Adrenal gland (tissue), 12 donors: ENCODE data around the gene TPST1. TPM values are rescaled to one million over a fixed set of nuclear protein-coding genes. Genes with fewer than 3 reads are reported as not detected.

Experiments
- DNase-seq, 7 donors: peaks; one replicate each; pipeline ENCODE4 v3.0.0-alpha.2; 2019 to 2020
- H3K27ac ChIP-seq, 5 donors: fragments of 200-600 bp; sonication (generic) in 4 of 5; 1 replicate in 3 of 5; 2 replicates in 2 of 5; pipeline versions ENCODE4 v1.5.1 to v1.8.0; 2016 to 2020; ENCODE audit warnings: mild to moderate bottlenecking in 1 of 5
- H3K27me3 ChIP-seq: fragments of 200-600 bp; 2 replicates; pipeline ENCODE4 v1.8.0; 2021
- H3K36me3 ChIP-seq, 2 donors: fragments of 200-600 bp; replicated peaks in 1 of 2; 1 replicate in 1 of 2; 2 replicates in 1 of 2; pipeline versions ENCODE4 v1.5.1 to v1.8.0; 2018 to 2022
- H3K4me1 ChIP-seq, 2 donors: fragments of 200-600 bp; replicated peaks in 1 of 2; 1 replicate in 1 of 2; 2 replicates in 1 of 2; pipeline versions ENCODE4 v1.5.1 to v1.8.0; 2018 to 2021
- H3K4me3 ChIP-seq, 4 donors: fragments of 200-600 bp; sonication (generic) in 3 of 4; one replicate each; pipeline ENCODE4 v1.5.1; 2016 to 2018
- H3K9me3 ChIP-seq, 3 donors: fragments of 200-600 bp; sonication (generic) in 1 of 3; replicated peaks in 1 of 3; 1 replicate in 2 of 3; 2 replicates in 1 of 3; pipeline versions ENCODE4 v1.5.1 to v1.8.0; 2016 to 2021
- CTCF ChIP-seq, 6 experiments: fragments of 450-650 bp in 4 of 6; fragments of 200-600 bp in 2 of 6; sonication (generic) in 1 of 6; IDR thresholded peaks; 1 replicate in 5 of 6; 2 replicates in 1 of 6; pipeline versions ENCODE4 v1.5.1 to v1.8.0; 2016 to 2021; ENCODE audit warnings: antibody characterized with exemption in 6 of 6, mild to moderate bottlenecking in 2 of 6, moderate library complexity in 1 of 6
- POLR2A ChIP-seq, 2 donors: fragments of 450-650 bp; IDR thresholded peaks; one replicate each; pipeline ENCODE4 v1.6.1; 2017; ENCODE audit warnings: antibody characterized with exemption in 2 of 2, mild to moderate bottlenecking in 2 of 2, moderate library complexity in 1 of 2
- WGBS, 4 donors: extraction: QIAGEN DNeasy Blood & Tissue Kit in 2 of 4; methylation state at CpG; one replicate each; pipeline versions ENCODE4 v1.1.5 to v1.1.7; 2013 to 2017; 5-methylcytosine and 5-hydroxymethylcytosine counted together
- intact Hi-C, 2 donors: fragments of 100-400 bp; cut with DNase I; formaldehyde crosslinking; loops; one replicate each; pipeline versions ENCODE4 v1.14.1 to v1.15.0; 2022 to 2023
- polyA plus RNA-seq, 3 donors: library from polyadenylated mRNA; stranded (reverse); fragments of 200-250 nt in 2 of 3; fragments of 350-450 nt in 1 of 3; fragmentation: Illumina TruSeq in 1 of 3; extraction: RNeasy Lipid Tissue Mini Kit (QIAGEN cat#74804) in 1 of 3; gene quantifications; one replicate each; pipeline ENCODE4 v1.2.3, GENCODE V29; 2013 to 2014
- total RNA-seq, 9 donors: library from RNA; depleted of rRNA in 4 of 9; stranded (reverse); fragments of >200 nt in 4 of 9; fragments of 120-200 nt in 1 of 9; fragmentation: NEBNext Ultra II Directional in 1 of 9; extraction: Animal tissue kit (Norgen Biotek cat#: 25700) in 1 of 9; gene quantifications; one replicate each; pipeline versions ENCODE4 v1.1.0 to v1.2.4, GENCODE V29; 2013 to 2023
- donor health status: healthy with polysubstance abuse.
- donor health status: Bipolar disorder and iron deficiency.
- donor health status: DM: yes; HTN: yes; CAD: no.
- donor health status: DM: no; HTN: no; CAD: no.
- donor health status: DM: no; HTN: no; CAD: no.
- donor health status: DM: yes; HTN: yes; CAD: no.

The TPST1 gene
- total and polyA plus RNA-seq, 12 donors, result 6.8 to 70.2 (median 27.2) TPM

- H3K27ac ChIP-seq, result no peak overlapping the region
- intact Hi-C loops, result no loop called here
- no peak for DNase-seq
- 87 to 98% (median 94%) methylated on average over 2 of the region's 2 CpGs for WGBS, 4 donors
- H3K9me3 ChIP-seq, result no peaks in the 10 kb centered on the region
- no peak overlapping the region for H3K4me3 ChIP-seq
- no peaks in the 10 kb centered on the region for H3K36me3 ChIP-seq
- no peaks in the 10 kb centered on the region for H3K27me3 ChIP-seq
- peaks cover 8 to 18% of the 10 kb centered on the region in 2 donors for H3K4me1 ChIP-seq
- TF ChIP-seq POLR2A (IDR thresholded peaks at IDR 0.05), result no peak
- TF ChIP-seq CTCF (IDR thresholded peaks at IDR 0.05), result no peak
Observed at GRCh38 chr7:66310620-66311019, 105.5 kb downstream of the TPST1 start.

GRCh38 chr7:66313886-66314568, 108.9 kb downstream of the TPST1 start:
- Histone ChIP-seq H3K4me3 (no peak overlapping the region), H3K27me3 (no peaks in the 10 kb centered on the region), H3K36me3 (peaks cover 0 to 3% of the 10 kb centered on the region in 2 donors), H3K27ac (no peak overlapping the region), H3K9me3 (no peaks in the 10 kb centered on the region), H3K4me1 (peaks cover 4 to 10% of the 10 kb centered on the region in 2 donors)
- no peak for TF ChIP-seq CTCF (IDR thresholded peaks at IDR 0.05)
- TF ChIP-seq POLR2A (IDR thresholded peaks at IDR 0.05), result no peak
- 83 to 91% (median 88%) methylated on average over 8 of the region's 8 CpGs for WGBS, 4 donors
- DNase-seq, result no peak
- intact Hi-C loops, result no loop called here

- H3K36me3 ChIP-seq, result peaks cover 0 to 3% of the 10 kb centered on the region in 2 donors
- H3K27me3 ChIP-seq, result no peaks in the 10 kb centered on the region
- intact Hi-C loops, result no loop called here
- no peak for DNase-seq
- no peak overlapping the region for H3K4me3 ChIP-seq
- no peak overlapping the region for H3K27ac ChIP-seq
- no peaks in the 10 kb centered on the region for H3K9me3 ChIP-seq
- peaks cover 3 to 6% of the 10 kb centered on the region in 2 donors for H3K4me1 ChIP-seq
- WGBS, 4 donors, result 62 to 88% (median 81%) methylated on average over 4 of the region's 4 CpGs
- TF ChIP-seq CTCF (IDR thresholded peaks at IDR 0.05) (no peak), POLR2A (IDR thresholded peaks at IDR 0.05) (no peak)
Observed at GRCh38 chr7:66315192-66315591, 110.1 kb downstream of the TPST1 start.

GRCh38 chr7:66319407-66319979, 114.4 kb downstream of the TPST1 start:
- DNase-seq, result no peak
- Histone ChIP-seq H3K36me3 (peaks cover 0 to 3% of the 10 kb centered on the region in 2 donors), H3K27ac (no peak overlapping the region), H3K9me3 (no peaks in the 10 kb centered on the region), H3K4me1 (no peaks in the 10 kb centered on the region), H3K4me3 (no peak overlapping the region), H3K27me3 (no peaks in the 10 kb centered on the region)
- 85 to 98% (median 93%) methylated on average over 1 of the region's 1 CpG for WGBS, 4 donors
- no peak for TF ChIP-seq CTCF (IDR thresholded peaks at IDR 0.05)
- intact Hi-C loops, result no loop called here
